NCI-H2196 (cell line): ENCODE data around the gene BCDIN3D.

ENCODE experiments used
- DNase-seq: peaks from one replicate; lab custom pipeline; 2025; ENCODE audit not compliant: unreplicated experiment; lab: John Stamatoyannopoulos, UW

BCDIN3D gene

GRCh38 chr12:49798934-49799333 is 44.0 kb downstream of the BCDIN3D start:
- DNase-seq, result no peak

DNA sequence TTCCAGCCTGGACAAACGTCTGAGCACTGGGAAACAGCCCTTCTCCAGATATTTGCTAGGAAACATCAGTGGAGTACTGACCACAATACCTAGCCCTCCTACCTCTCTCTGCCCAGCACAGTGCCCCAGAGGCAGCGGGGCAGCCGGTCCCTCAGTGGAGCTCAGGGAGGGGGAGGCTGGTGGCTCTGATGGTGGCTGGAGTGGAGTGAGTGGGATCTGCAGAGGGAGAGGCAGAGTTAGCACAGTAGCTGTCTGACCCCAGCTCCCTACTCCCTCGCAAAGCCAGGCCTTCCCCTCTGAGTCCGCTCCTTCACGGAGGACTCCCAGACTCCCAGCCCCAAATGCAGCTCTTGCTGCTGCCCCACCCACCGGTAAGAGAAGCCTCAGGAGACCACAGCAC is 44.7 kb downstream of the BCDIN3D start:
- DNase-seq, result no peak

- no peak for DNase-seq
Measured at GRCh38 chr12:49797449-49797776, 45.5 kb downstream of the BCDIN3D start.

DNA sequence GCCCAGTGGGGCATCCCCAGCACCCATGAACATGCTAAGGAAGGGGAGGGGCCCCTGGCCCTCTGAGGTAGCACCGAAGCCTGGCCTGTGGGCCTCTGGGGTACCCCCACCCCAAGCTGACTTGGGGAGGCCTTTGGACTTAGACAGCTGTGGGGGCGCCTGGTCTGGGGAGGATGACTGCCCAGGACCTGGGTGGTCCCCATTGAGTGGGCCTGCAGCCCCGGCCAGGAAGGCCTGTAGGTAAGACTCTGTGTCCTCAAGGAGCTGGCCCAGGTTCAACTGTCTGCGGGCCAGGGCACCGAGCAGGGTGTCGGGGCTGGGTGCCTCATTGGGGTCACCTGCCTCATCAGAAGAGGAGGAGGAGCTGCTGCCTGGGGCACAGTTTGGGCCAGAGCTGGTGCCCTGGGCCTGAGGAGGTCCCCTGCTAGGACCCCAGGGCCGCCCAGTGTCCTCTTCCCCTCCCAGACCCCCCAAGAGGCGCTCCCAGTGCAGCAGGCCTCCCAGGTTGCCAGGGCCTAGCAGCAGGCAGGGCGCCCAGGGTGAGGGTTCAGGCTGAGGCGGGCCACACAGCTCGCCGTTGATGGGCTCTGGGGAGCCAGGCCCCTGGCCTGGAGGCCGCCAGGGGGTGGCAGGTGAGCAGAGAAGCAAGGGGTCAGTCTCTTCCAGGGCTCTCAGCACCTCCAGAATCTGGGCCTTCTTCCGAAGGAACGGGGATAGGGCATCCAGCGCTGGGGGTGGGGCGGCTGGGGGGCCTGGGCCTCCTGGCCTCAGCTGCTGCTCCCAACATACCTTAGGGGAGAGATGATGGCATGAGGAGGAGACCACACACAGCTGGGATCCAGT is 46.1 kb downstream of the BCDIN3D start:
- DNase-seq, result no peak

- DNase-seq, result no peak
Measured at GRCh38 chr12:49796155-49796554, 46.8 kb downstream of the BCDIN3D start.

GRCh38 chr12:49795654-49796105 is 47.2 kb downstream of the BCDIN3D start:
- DNase-seq, result no peak

DNA sequence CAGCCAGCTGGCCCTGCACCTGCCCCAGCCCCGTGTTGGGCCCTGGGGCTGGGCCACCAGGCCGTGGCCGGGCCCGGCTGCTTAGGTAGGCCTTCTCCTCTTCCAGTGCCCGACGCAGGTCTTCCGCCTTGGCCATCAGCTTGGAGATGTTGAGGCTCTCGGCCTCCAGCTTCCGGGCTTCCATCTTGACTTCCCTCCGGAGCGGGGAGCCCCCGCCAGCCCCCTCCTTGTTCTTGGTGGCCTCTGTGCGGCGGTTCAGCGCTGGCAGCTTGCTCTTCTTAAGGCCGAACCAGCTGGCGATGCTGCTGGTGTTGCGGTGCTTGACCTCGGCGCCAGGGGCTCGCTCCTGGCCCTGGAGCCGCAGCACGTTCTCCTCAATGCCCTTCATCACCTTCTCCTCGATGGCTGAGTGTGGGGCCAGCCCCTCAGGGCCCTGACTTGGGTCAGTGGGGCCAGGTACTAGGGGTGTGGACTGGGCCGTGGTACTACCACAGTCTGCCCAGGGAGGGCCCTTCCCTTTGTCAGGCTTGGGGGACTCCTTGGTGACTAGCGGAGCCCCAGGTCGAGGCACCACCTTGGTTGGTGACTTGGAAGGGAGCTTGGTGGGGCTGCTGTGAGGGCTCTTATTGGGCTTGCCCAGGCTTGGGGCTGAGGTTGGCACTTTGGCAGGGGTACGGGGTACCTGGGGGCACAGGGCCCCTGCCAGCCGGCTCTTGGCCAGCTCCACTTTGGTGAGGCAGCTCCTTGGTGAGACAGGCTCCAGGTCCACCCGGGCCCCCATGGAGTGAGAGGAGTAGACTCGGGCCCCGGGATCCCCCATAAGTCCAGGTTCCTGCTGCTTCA is 47.9 kb downstream of the BCDIN3D start:
- no peak for DNase-seq

DNA sequence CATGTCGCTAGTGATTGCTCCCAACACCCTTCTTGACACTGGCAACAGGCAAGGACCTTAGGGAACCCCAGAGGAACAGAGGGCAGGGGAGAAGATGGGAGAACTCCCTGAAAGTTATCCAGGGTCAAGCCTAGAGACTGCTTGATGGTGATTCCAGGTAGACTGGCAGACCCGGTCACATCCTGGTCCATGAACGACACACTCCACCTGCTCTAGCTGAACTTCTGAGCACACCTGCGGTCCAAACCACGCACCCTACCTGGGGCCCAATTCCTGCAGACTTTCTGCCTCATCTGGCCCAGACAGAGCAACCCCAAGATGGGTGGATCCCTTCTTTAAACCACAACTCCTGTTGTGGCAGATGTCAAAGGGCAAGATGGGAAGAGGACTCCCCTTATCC is 48.9 kb downstream of the BCDIN3D start:
- DNase-seq, result no peak

DNA sequence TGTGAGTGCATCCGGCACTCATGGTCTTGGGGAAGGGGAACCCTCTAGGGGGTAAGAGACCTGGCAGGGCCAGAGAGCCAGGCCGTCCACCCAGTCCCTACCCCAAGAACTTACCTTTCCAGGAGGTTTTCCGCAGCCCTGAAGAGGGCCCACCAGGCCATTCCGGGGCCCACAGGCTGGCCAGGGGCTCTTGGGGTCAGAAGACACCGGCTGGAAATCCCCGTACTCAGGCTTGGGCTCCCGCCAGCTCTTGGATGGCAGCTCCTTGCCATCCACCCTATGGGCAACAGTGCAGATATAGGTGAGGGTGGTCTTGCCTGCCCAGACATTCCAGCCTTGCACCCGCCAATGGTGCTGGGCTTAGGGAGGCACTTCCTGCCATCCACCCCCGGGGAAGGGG is 49.3 kb downstream of the BCDIN3D start:
- no peak for DNase-seq

DNA sequence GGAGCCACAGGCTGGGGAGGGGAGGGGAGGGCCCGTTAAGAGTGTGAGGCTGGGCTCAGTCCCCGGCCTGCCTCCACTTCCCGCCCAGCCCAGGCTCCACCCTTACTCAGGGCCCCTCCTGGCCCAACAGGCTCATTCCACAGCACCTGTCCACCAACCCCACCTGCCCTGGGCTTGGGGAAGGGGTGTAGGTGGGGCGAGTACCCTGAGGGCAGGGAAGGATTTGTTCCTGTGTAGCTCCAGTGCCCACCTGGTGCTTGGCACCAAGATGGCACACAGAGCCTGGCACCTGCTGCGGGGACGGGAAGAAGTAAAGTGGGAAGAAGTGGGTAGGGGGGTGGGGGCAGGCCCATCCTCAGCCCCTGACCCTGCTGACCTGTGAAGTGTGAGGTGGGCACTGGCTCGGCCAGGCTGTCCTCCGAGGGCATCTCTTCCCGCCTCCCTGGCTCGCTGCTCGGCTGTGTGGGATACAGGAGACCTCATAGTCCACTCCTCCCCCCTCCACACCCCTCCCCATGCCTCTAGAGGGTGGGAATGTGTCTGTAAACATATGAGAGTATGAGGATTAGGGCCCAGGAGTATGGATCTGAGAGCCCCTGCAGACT is 49.8 kb downstream of the BCDIN3D start:
- no peak for DNase-seq

GRCh38 chr12:49792181-49792970 is 50.5 kb downstream of the BCDIN3D start:
- no peak for DNase-seq

DNA sequence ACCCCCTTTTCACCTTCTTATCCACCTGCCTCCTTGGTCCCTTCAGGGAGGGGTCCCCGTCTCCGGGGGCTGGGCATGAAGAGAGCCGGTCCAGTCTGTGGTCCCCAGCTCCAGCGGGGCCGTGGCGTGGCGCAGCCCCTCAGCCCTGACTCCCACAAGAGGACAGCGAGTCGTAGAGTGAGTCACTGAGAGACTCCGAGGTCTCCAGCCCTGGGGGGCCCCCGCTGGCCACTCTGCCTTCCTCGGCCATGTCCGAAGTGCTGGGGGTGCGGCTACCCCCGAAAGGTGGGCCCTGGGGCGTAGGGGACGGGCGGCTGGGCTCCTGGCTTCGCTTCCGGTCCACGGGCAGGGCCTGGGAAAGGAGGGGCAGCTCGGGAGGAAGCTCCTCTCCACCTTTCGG is 51.2 kb downstream of the BCDIN3D start:
- no peak for DNase-seq

DNA sequence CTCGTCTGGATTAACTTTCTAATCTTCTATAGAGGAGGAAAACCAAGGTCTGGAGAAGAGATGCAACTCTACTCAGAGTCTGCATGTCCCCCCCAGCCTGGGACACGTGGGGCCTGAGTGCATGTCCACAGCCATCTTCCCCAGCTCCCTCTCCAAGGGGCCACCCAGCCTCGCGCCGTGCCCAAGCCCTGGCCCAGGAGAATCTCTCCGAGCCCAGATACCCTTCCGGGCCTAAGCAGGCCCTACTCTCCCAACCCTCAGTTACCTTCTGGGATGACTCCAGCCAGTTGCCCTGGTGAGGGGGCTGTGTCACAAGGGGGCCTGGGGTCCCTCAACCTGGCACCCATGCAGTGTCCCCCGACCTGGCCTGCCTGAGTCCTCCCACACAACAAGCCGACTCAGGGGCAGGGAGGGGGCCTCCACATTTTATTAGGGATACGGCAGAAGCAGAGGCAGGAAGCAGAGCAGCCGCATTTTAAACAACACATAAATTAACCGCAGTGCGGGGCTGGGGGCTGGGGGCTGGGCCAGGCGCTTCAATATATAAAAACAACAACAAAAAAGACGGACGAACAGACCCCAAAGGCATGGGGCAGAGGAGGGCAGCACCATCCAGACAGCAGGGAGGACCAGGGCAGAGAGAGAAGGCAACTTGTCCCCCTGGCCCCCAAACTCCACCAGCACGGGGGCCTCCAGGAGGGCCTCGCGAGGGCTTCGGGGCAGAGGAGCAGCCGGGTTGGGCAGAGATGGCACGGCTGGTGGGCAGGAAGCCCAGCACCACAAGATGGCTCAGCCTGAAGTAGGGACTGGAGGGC is 52.0 kb downstream of the BCDIN3D start:
- no peak for DNase-seq

GRCh38 chr12:49789992-49790391 is 52.9 kb downstream of the BCDIN3D start:
- DNase-seq, result peak; percentile 37

DNA sequence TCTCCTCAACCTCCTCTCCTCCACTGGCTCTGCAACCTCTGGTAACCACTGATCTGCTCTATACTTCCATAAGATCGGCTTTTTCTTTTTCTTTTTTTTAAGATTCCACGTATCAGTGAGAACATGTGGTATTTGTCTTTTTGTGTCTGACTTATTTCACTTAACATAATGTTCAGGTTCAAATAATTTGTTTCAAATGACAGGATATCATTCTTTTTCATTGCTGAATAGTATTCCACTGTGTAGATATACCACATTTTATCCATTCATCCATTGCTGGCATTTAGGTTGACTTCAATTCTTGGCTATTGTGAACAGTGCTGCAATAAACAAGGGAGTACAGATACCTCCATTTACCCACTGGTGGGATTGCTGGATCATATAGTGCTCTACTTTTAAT is 55.2 kb downstream of the BCDIN3D start:
- DNase-seq, result no peak
